SH-SY5Y (cell line): ENCODE results near the gene AGAP1.

Experiments
- GATA2 ChIP-seq: IDR thresholded peaks from 2 replicates; pipeline ENCODE4 v1.6.1; 2011; ENCODE audit warnings: mild to moderate bottlenecking, low read depth, low read length
- GATA3 ChIP-seq: IDR thresholded peaks from 2 replicates; pipeline ENCODE4 v1.6.1; 2011; ENCODE audit warnings: low read depth, mild to moderate bottlenecking, low read length, moderate library complexity

- TF ChIP-seq GATA2 (0 out of 2 replicates have a peak, but pooled peaks have one; percentile 5), GATA3 (no peak)
Observed at GRCh38 chr2:236054125-236054524, 560.3 kb downstream of the AGAP1 start.
